ENCODE measurements around the gene CFAP77. TPM values are rescaled to one million over a fixed set of nuclear protein-coding genes. Genes with fewer than 3 reads are reported as not detected.

Gene CFAP77
- total and polyA plus RNA-seq, 2 of the 13 experiments (the other 11 are each of a cell fraction or from before 2014, with no cell fraction given), result not detected

- TF ChIP-seq, protein P1, sequence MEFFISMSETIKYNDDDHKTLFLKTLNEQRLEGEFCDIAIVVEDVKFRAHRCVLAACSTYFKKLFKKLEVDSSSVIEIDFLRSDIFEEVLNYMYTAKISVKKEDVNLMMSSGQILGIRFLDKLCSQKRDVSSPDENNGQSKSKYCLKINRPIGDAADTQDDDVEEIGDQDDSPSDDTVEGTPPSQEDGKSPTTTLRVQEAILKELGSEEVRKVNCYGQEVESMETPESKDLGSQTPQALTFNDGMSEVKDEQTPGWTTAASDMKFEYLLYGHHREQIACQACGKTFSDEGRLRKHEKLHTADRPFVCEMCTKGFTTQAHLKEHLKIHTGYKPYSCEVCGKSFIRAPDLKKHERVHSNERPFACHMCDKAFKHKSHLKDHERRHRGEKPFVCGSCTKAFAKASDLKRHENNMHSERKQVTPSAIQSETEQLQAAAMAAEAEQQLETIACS (CRISPR knock-in tag; IDR thresholded peaks at IDR 0.05), result no peak
- TF ChIP-seq FOSL1 (CRISPR knock-in tag; IDR thresholded peaks at IDR 0.05; ENCODE audit: borderline replicate concordance) (no peak), PAX8 (CRISPR knock-in tag; IDR thresholded peaks at IDR 0.05; ENCODE audit: borderline replicate concordance) (no peak), AKAP8 (CRISPR knock-in tag; IDR thresholded peaks at IDR 0.05) (no peak), TOPORS (CRISPR knock-in tag; IDR thresholded peaks at IDR 0.05) (no peak)
- TF ChIP-seq, protein P2, sequence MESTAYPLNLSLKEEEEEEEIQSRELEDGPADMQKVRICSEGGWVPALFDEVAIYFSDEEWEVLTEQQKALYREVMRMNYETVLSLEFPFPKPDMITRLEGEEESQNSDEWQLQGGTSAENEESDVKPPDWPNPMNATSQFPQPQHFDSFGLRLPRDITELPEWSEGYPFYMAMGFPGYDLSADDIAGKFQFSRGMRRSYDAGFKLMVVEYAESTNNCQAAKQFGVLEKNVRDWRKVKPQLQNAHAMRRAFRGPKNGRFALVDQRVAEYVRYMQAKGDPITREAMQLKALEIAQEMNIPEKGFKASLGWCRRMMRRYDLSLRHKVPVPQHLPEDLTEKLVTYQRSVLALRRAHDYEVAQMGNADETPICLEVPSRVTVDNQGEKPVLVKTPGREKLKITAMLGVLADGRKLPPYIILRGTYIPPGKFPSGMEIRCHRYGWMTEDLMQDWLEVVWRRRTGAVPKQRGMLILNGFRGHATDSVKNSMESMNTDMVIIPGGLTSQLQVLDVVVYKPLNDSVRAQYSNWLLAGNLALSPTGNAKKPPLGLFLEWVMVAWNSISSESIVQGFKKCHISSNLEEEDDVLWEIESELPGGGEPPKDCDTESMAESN (CRISPR knock-in tag; conservative IDR thresholded peaks at IDR 0.05), result no peak
These were observed 109.0 kb downstream of the CFAP77 start (continued) for GRCh38 chr9:132519033-132519432.

DNA sequence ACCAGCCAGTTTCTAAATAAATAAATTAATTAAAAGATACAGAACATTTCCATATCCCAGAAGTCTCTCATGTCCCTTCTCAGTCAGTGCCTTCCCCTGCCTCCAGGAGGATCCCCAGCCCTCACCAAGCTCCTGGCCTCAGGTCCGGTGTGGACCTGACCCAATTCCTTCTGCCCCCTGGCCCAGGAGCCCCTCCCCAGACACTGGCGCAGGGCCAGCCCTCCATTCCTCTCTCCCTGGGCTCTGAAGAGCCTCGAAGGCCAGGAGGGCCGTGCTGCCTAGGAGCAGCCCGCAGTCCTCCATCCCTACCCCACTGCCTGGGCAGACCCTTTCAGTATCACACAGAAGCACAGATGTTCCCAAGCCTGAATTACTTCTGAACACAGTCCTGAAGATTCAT lies 110.6 kb downstream of the CFAP77 start:
- no peaks in the 10 kb centered on the region for H3K9me3 ChIP-seq (ENCODE audit: low read length)
- TF ChIP-seq ZNF652 (CRISPR knock-in tag; IDR thresholded peaks at IDR 0.05; ENCODE audit: borderline replicate concordance, low read depth) (no peak), ZNF12 (CRISPR knock-in tag; IDR thresholded peaks at IDR 0.05) (no peak), KLF15 (CRISPR knock-in tag; IDR thresholded peaks at IDR 0.05; ENCODE audit: borderline replicate concordance) (no peak), CEBPG (CRISPR knock-in tag; IDR thresholded peaks at IDR 0.05) (no peak), HNRNPH1 (optimal IDR thresholded peaks at IDR 0.05; ENCODE audit: low read depth, low read length) (no peak)
- TF ChIP-seq, protein P3, sequence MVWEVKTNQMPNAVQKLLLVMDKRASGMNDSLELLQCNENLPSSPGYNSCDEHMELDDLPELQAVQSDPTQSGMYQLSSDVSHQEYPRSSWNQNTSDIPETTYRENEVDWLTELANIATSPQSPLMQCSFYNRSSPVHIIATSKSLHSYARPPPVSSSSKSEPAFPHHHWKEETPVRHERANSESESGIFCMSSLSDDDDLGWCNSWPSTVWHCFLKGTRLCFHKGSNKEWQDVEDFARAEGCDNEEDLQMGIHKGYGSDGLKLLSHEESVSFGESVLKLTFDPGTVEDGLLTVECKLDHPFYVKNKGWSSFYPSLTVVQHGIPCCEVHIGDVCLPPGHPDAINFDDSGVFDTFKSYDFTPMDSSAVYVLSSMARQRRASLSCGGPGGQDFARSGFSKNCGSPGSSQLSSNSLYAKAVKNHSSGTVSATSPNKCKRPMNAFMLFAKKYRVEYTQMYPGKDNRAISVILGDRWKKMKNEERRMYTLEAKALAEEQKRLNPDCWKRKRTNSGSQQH (CRISPR knock-in tag; IDR thresholded peaks at IDR 0.05; ENCODE audit: low read depth), result no peak
- H2AFZ ChIP-seq (ENCODE audit: low read length), result no peak overlapping the region
- intact Hi-C loops (cut with micrococcal nuclease; ENCODE audit: unreplicated experiment), result no loop called here
- DNase-seq (ENCODE audit: low spot score) (no peak), FAIRE-seq (no peak), ATAC-seq (no peak)
- no peak overlapping the region for H3K4me3 ChIP-seq (replicated peaks in 1 of 3; ENCODE audit: insufficient read depth in 1 of 3, low read depth in 2 of 3, low read length in 3 of 3)
- no peaks in the 10 kb centered on the region for H3K4me1 ChIP-seq (ENCODE audit: insufficient read depth, low read length)
- in situ Hi-C loops (cut with HindIII; ENCODE audit: extremely low pct_ligation_motif_present, low pct_unique_long_range_greater_than_20kb), result no loop called here
- H3K79me2 ChIP-seq (ENCODE audit: insufficient read depth, low read length), result no peaks in the 10 kb centered on the region
- H3K4me2 ChIP-seq (ENCODE audit: low read depth, low read length), result no peak overlapping the region
- BruUV-seq (replicated peaks), result no TSS peak
- peaks cover 8 to 59% of the 10 kb centered on the region in 2 experiments; a peak in 3 of 5 replicates for H3K27me3 ChIP-seq (ENCODE audit: control insufficient read depth in 1 of 2, insufficient read depth in 2 of 2, low read length in 2 of 2)
- CTCF ChIA-PET (ENCODE audit: low intra/inter-chr PET ratio, low total read pairs), result no interaction called here
- H3K9ac ChIP-seq (ENCODE audit: insufficient read depth, low read depth, low read length), result no peak overlapping the region
- 17% methylated on average over 5 of the region's 5 CpGs for WGBS (ENCODE audit: low lambda C conversion rate)
- H3K36me3 ChIP-seq (replicated peaks in 1 of 2; ENCODE audit: control insufficient read depth in 1 of 2, insufficient read depth in 2 of 2, low read length in 2 of 2), result no peaks in the 10 kb centered on the region
- POLR2A ChIA-PET, result no interaction called here
- no peaks in the 10 kb centered on the region for H4K20me1 ChIP-seq (ENCODE audit: insufficient read depth, low read length)
- H3K27ac ChIP-seq (ENCODE audit: extremely low read length, insufficient read depth, low read length), result no peak overlapping the region
